ENCODE measurements around the gene PROM2.
"Not testable (repeated sequence)": the region's sequence is repeated elsewhere in the genome, so short reads cannot be mapped to it uniquely, and the experiment has no call there.

Gene PROM2

GRCh38 chr2:95269036-95269680, 5.1 kb upstream of the PROM2 start:
- no peak for DNase-seq

- DNase-seq: not testable (repeated sequence)
Measured at GRCh38 chr2:95269745-95270144, 4.5 kb upstream of the PROM2 start.

DNA sequence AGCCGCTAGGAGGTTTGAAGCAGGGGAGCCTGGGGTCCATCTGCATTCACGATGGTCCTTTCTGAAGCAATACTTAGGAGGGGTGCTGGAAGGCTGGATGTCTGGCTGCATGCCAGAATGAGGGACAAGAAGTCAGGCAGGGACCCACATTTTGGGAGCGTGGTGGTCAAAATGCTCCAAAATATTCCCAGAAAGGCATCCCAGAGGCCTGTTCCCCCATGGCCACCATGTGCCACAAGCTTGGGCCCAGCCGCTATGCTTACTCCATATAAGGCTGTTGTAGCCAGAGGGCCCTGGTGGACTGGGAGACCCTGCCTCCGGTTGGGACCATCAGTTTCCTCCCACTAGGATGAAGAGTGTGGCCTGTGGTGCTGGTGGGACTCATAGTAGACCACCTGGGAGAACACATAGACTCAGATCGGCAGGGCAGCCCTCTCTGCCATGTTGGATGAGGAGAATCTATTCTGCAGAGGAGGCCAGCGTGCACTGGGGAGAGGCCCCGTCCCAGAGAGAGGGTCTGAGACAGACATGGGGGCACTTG, 3.6 kb upstream of the PROM2 start:
- no peak for DNase-seq

DNA sequence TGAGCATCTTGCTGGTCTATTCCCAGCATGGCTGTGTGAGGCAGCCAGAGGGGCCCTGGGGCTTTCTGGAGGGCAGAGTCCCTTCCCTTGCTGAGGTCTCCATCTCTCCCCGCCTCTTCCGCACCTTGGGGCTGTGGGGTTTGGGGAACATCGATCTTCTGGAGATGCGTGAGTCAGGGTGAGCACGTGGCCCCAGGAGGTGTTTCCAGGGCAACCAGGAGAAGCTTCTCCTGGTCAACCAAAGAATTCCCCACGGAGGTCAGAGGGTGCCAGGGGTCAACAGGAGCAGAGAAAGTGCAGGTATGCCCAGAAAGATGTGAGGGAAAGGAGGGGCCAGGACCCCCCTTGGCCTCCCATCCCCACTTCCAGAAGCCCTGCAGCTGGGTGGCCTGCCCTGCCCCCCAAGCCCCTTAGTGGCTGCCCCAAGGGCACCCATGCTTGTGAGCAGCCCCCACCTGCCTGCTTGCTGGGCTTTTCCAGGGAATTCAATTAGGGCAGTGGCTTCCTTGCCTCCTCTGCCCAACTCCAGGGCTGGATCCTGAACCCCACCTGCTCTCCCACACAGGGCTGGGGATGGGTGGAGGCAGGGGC, 2.8 kb upstream of the PROM2 start:
- DNase-seq: no peak

DNA sequence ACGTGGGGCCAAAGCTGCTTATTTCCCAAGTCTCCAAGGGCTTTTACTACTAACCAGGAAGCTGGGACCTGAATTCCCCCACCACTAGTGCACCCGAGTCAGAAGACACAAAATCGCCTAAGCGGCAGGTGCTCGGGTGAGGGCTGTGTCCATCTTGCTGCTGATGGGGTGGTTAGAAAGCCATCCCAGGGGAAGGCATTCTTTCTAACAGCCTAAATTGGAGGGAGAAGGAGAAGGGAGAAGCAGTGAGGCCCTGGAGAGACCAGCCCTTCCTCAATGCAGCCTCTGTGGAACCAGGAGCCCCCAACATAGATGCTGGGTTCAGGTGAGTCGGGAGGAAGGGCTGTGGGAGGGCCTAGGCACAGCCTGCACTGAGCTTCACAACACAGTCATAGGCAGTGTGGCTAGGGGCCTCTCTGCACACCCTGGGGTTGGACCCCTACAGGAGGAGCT, 1.9 kb upstream of the PROM2 start:
- DNase-seq: no peak

GRCh38 chr2:95272781-95273180, 1.5 kb upstream of the PROM2 start:
- no peak for DNase-seq

GRCh38 chr2:95273566-95274290, 521 bp upstream of the PROM2 start:
- DNase-seq: no peak

- no peak for DNase-seq
Measured at GRCh38 chr2:95275151-95275515, 884 bp downstream of the PROM2 start.

DNA sequence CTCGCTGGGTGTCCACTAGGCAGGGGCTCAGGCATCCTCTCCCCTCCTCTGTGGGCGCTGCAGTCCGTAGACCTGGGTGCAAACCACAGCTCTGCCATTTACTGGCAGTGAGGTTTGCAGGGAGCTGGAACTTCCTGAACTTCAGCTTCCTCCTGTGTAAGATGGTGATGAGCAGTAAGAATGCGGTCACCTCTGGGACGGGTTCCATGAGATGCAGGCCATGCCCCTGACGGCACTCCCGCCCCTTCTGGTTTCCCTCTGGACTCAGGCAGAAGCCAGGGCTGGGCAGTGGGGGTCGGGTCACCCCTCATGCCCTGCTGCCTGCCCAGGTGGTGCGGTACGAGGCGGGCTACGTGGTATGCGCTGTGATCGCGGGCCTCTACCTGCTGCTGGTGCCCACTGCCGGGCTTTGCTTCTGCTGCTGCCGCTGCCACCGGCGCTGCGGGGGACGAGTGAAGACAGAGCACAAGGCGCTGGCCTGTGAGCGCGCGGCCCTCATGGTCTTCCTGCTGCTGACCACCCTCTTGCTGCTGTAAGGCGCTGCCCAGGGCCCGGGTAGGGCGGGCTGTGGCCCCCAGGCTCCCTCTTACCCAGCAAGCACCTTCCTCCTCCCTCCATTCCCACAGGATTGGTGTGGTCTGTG, 1.5 kb downstream of the PROM2 start:
- no peak for DNase-seq

DNA sequence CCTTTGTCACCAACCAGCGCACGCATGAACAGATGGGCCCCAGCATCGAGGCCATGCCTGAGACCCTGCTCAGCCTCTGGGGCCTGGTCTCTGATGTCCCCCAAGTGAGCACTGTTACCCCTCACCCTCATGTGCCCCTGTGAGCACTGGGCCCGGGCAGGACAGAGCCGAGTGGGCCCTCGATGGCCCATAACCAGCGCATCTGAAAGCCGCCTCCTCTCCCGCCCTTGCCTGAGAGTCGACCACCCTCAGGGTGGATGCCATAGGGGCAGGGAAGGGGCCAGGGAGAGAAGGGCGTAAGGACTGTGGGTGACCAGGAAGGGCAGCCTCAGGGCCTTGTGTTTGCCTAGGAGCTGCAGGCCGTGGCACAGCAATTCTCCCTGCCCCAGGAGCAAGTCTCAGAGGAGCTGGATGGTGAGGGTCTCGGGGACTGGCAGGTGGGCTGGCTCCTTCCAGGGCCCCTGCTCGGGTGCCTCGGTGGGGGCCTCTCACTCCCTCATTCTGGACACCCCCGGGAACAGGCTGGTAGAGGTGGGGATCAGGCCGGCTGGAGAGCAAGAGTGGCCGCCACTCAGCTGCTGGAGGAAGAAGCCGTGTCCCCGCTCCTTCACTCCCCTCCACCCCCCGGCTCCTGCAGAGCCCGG, 2.1 kb downstream of the PROM2 start:
- DNase-seq: no peak

GRCh38 chr2:95276888-95277245, 2.6 kb downstream of the PROM2 start:
- DNase-seq: no peak

DNA sequence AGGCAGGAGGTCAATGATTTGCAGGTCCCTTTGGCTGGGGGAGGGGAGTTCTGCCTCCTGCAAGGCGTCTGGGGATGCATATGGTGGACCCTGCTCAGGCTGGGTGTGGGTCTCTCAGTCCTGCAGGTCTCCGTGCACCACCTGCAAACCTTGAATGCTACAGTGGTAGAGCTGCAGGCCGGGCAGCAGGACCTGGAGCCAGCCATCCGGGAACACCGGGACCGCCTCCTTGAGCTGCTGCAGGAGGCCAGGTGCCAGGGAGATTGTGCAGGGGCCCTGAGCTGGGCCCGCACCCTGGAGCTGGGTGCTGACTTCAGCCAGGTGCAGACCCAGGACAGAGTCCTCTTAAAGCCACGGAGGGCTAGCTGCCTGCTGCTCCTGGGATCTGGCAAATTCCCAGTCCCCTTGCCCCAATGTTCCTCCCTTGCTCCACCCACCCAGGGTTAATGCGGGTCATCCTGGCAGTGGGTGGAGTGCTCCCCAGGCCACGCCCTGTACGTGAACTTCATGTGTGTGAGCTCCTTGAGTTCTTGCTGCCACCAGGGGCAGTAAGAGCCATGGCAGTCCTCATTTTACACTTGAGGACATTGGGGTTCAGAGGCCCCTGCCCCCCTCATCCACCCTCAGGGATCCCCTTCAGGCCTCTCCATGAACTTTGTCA, 3.1 kb downstream of the PROM2 start:
- no peak for DNase-seq

- DNase-seq: no peak
Measured at GRCh38 chr2:95278051-95278471, 3.8 kb downstream of the PROM2 start.

- DNase-seq: no peak
Measured at GRCh38 chr2:95278637-95279225, 4.5 kb downstream of the PROM2 start.

DNA sequence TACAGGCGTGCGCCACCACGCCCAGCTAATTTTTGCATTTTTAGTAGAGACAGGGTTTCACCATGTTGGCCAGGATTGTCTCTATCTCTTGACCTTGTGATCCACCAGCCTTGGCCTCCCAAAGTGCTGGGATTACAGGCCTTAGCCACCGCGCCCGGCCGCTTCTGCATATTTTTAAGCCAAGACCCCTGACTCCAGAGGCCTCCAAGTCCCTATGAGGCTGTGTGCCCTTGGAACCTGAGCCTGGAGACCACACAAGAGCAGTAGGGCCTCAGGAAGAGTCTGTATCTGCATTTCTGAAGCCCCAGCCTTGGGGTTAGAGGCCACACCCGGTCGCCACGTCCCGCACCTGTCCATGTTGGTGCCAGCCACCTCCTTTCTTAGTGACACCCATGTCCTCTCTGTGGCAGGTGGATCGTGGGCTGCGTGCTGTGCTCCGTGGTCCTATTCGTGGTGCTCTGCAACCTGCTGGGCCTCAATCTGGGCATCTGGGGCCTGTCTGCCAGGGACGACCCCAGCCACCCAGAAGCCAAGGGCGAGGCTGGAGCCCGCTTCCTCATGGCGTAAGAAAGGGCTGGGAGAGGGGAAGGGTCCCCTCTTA, 5.3 kb downstream of the PROM2 start:
- DNase-seq: no peak

GRCh38 chr2:95281071-95281470, 6.8 kb downstream of the PROM2 start:
- DNase-seq: no peak

DNA sequence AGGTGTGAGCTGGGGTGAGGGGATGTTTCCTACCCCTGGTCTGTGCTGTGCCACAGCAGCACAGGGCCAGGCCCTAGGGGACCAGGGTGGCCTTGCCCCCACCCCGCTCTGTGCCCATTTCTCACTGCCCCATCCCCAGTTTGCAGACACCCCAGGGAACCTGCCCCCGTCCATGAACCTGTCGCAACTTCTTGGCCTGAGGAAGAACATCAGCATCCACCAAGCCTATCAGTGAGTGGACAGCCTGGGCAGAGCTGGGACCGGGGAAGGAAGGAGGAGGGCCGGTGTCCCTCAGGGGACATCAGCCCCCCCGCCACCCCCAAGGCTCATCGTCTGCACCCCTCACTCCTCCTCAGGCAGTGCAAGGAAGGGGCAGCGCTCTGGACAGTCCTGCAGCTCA, 7.5 kb downstream of the PROM2 start:
- no peak for DNase-seq

DNA sequence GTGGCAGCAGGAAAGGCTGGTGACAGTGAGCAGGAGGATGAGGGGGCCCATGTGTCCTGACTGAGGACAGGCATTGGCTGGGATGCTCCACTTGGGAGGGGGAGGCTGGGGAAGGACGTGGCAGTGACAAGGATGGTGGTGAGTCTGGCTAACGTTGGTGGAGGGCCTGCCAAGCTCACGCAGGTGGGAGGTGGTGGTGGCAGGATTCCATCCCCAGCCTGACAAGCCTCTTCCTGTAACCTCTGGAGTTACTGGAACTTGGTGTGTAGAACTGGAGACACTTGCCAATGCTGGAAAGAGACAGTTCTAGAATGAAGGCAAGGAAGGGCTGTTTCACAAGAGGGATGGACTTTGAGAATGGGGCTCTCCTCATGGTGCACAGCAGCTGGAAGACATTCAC, 8.2 kb downstream of the PROM2 start:
- no peak for DNase-seq

DNA sequence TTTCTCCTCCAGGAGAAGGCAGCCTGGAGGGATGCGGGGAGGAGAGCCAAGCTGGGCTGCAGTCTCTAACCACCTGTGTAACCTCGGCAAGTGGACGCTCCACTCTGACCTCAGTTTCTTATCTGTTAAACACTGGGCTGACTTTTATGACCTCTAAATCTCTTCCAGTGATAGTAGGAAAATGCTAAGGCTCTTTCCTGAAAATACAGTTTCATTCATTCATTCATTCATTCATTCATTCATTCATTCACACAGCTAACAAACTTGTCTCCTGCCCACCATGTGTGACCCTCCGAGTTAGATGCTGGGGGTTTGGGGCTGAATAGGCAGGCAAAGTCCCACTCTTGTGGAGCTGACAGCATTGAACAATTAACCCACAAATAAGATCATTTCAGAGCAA, 9.3 kb downstream of the PROM2 start:
- DNase-seq: no peak

GRCh38 chr2:95284886-95285541, 10.8 kb downstream of the PROM2 start:
- no peak for DNase-seq

GRCh38 chr2:95285542-95285932, 11.3 kb downstream of the PROM2 start:
- no peak for DNase-seq

All from NCI-H446 treated with DMSO at 0.1 percent for 48 hours (cell line).